ENCODE data around the gene USP11.

- TF ChIP-seq FOXA1 (IDR thresholded peaks at IDR 0.05) (no peak), PKNOX1 (IDR thresholded peaks at IDR 0.05) (no peak), ARNT (IDR thresholded peaks at IDR 0.05) (no peak), LEF1 (IDR thresholded peaks at IDR 0.05; ENCODE audit: borderline replicate concordance) (no peak), ZNF384 (IDR thresholded peaks at IDR 0.05) (no peak), BHLHE40 (IDR thresholded peaks at IDR 0.05; ENCODE audit: borderline replicate concordance) (no peak)
Observed at GRCh38 chrX:47206316-47206715, 26.5 kb upstream of the USP11 start.
